ENCODE results near the gene ABAT.
A peak's percentile ranks its signal among the peaks of the same experiment; 100 is the strongest.

The ABAT gene

GRCh38 chr16:8674413-8675022 is at the start of gene ABAT:
ABAT (plus strand) TSS chr16:8674617; CDS start chr16:8735740, 61,123 bp downstream.
- DNase-seq (ENCODE audit: low read depth in 1 of 2, low spot score in 1 of 2), result peak; percentile 80 to 81

- DNase-seq (ENCODE audit: low read depth in 1 of 2, low spot score in 1 of 2), result no peak
These were observed 48.8 kb upstream of the ABAT start for GRCh38 chr16:8625491-8626087.

- no peak for DNase-seq (ENCODE audit: low read depth in 1 of 2, low spot score in 1 of 2)
These were observed 47.5 kb upstream of the ABAT start for GRCh38 chr16:8626946-8627345.

- no peak for DNase-seq (ENCODE audit: low read depth in 1 of 2, low spot score in 1 of 2)
These were observed 47.0 kb upstream of the ABAT start for GRCh38 chr16:8627456-8627855.

GRCh38 chr16:8628981-8629725 is 45.3 kb upstream of the ABAT start:
- DNase-seq (ENCODE audit: low read depth in 1 of 2, low spot score in 1 of 2), result no peak

GRCh38 chr16:8630255-8630953 is 44.0 kb upstream of the ABAT start:
- no peak for DNase-seq (ENCODE audit: low read depth in 1 of 2, low spot score in 1 of 2)

GRCh38 chr16:8631373-8631772 is 43.0 kb upstream of the ABAT start:
- DNase-seq (ENCODE audit: low read depth in 1 of 2, low spot score in 1 of 2), result no peak

- DNase-seq (ENCODE audit: low read depth in 1 of 2, low spot score in 1 of 2), result no peak
These were observed 42.5 kb upstream of the ABAT start for GRCh38 chr16:8631818-8632465.

GRCh38 chr16:8632675-8633182 is 41.7 kb upstream of the ABAT start:
- DNase-seq (ENCODE audit: low read depth in 1 of 2, low spot score in 1 of 2), result no peak

- no peak for DNase-seq (ENCODE audit: low read depth in 1 of 2, low spot score in 1 of 2)
These were observed 39.3 kb upstream of the ABAT start for GRCh38 chr16:8634991-8635736.

GRCh38 chr16:8639694-8640093 is 34.7 kb upstream of the ABAT start:
- DNase-seq (ENCODE audit: low read depth in 1 of 2, low spot score in 1 of 2), result no peak

- no peak for DNase-seq (ENCODE audit: low read depth in 1 of 2, low spot score in 1 of 2)
These were observed 32.7 kb upstream of the ABAT start for GRCh38 chr16:8641671-8642070.

- no peak for DNase-seq (ENCODE audit: low read depth in 1 of 2, low spot score in 1 of 2)
These were observed 32.3 kb upstream of the ABAT start for GRCh38 chr16:8642146-8642545.

- DNase-seq (ENCODE audit: low read depth in 1 of 2, low spot score in 1 of 2), result no peak
These were observed 29.9 kb upstream of the ABAT start for GRCh38 chr16:8644211-8645140.

- DNase-seq (ENCODE audit: low read depth in 1 of 2, low spot score in 1 of 2), result no peak
These were observed 29.3 kb upstream of the ABAT start for GRCh38 chr16:8645141-8645521.

GRCh38 chr16:8645831-8646230 is 28.6 kb upstream of the ABAT start:
- no peak for DNase-seq (ENCODE audit: low read depth in 1 of 2, low spot score in 1 of 2)

- no peak for DNase-seq (ENCODE audit: low read depth in 1 of 2, low spot score in 1 of 2)
These were observed 27.9 kb upstream of the ABAT start for GRCh38 chr16:8646326-8647053.

GRCh38 chr16:8647721-8648318 is 26.6 kb upstream of the ABAT start:
- DNase-seq (ENCODE audit: low read depth in 1 of 2, low spot score in 1 of 2), result no peak
